Regular cardiac myocyte (primary cell): ENCODE measurements around the gene CCNG1. TPM values are rescaled to one million over a fixed set of nuclear protein-coding genes. Genes with fewer than 3 reads are reported as not detected.

Experiments
- total RNA-seq: library from RNA; depleted of rRNA; stranded (reverse); fragments of >200 nt; gene quantifications from 2 replicates; pipeline ENCODE4 v1.2.3, GENCODE V29; 2014

Gene CCNG1, protein sequence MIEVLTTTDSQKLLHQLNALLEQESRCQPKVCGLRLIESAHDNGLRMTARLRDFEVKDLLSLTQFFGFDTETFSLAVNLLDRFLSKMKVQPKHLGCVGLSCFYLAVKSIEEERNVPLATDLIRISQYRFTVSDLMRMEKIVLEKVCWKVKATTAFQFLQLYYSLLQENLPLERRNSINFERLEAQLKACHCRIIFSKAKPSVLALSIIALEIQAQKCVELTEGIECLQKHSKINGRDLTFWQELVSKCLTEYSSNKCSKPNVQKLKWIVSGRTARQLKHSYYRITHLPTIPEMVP
- 207 and 481 TPM in 2 replicates for total RNA-seq

DNA sequence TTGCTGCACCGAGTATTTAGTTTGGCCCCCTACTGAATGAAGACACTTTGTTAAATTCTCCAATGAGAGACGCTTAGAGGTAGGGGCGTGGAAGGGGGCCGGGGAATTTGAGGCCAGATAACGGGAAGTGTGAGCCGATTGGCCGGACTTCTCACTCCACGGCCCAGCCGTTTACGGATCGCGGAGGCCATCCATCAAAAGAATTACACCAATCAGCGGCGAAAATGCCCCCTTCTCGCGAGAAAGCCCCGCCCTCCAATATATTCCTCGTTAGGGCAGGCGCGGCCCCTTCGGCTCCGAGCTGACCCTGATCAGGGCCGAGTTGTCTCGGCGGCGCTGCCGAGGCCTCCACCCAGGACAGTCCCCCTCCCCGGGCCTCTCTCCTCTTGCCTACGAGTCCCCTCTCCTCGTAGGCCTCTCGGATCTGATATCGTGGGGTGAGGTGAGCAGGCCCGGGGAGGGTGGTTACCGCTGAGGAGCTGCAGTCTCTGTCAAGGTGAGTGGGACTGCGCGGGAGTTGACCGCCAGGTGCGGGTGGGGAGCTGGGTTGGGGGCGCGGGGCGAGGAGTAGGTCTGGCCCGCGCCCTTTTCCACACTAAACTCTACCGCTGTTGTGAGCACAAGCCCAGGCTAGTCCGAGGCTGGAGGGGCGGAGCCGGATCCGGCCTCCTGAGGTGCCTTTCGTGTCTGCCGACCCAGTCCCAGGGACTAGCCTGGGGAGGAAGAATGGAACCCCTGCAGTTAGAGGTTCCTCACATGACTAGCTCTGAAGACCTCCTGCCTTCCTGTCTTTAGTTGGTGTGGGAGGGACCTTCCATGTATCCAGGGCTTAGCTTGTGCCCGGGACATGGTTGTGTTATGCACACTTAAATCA, at the start of gene CCNG1:
Gene CCNG1 (plus strand): TSS at position 287 of the 874 bp plus-strand sequence. CDS start 1,662 bp downstream, outside the sequence.

DNA sequence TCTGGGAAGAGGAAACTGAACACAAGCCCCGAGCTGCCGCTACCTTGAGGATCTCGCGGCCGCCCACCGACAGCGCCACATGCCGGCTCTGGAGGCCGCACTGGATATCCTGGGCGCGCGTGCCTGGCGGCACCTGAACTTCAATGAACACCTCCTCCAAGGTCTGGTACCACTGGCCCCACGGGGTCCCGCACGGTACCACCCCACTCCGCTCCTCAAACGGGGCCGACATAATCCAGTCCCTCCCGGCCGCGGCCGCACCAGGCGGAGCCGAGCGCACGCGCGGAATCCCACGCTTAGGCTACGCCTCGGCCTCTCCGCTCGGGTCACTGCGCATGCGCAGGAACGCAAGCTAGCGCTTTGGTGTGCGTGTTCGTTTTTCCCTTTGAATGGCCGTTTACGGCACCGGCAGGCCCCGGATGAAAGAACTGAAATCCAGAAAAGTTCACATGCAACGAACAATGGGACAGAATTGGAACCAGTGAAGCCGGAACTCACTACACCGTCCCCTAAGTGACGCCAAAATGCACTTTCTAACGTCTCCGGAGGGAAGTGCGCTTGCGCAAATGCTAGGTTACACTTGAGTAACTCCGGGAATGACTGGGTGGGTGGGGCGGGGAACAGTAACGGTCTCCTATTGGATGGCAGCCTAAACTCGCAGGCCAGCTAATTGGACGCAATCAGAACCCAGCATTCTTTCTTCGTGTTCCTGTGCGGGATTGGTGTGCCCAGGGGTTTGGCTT, 22.6 kb downstream of the CCNG1 start, which contains the start of gene NUDCD2:
Gene NUDCD2 (minus strand): TSS at position 284 of the 743 bp plus-strand sequence. CDS start 52 bp downstream, at position 232.

DNA sequence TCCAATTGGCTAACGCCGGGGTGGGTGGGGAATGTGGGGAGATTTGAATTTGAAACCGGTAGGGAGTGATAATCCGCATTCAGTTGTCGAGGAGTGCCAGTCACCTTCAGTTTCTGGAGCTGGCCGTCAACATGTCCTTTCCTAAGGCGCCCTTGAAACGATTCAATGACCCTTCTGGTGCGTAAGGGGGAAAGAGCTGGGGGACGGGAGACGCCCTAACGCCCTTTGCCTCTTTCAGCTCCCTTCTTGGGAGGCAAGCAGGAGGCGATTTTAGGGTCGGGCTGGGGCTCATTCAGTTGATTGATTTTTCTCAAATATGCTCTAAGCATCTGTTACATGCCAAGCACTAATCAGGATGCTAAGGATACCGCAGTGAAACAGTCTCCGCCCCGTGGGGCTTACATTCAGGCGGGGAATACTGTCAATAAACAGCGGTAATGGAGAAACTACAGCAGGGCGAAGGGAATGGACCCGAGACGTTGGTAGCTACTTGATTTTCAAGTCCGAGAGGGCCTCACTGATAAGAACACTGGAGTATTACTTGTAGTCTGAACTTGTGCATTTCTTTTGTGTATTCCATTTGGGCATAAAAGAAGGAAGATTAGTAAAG, 23.3 kb downstream of the CCNG1 start, which contains the start of gene HMMR:
Gene HMMR (plus strand): TSS at position 71 of the 610 bp plus-strand sequence. CDS start 61 bp downstream, at position 132.

Other genes starting within 250 kb of the CCNG1 start
- gene NUDCD2, start 22.5 kb downstream of the CCNG1 start, total RNA-seq = 4.2 and 5.1 TPM in 2 replicates
- 11.8 and 79.9 TPM in 2 replicates for gene HMMR, start 23.0 kb downstream of the CCNG1 start, total RNA-seq
- 59.2 and 96.0 TPM in 2 replicates for gene MAT2B, start 68.0 kb downstream of the CCNG1 start, total RNA-seq